MM.1S (cell line): ENCODE measurements around the gene SP3.

Source experiments
- DNase-seq: peaks from one replicate; pipeline ENCODE4 v3.0.0-alpha.2; 2015
- H2AFZ ChIP-seq: fragments of 300-600 bp; sonication (generic); 2 replicates; pipeline ENCODE4 v1.6.0; 2016; ENCODE audit warnings: antibody characterized with exemption, low read length
- H3F3A ChIP-seq: fragments of 300-600 bp; sonication (generic); 2 replicates; pipeline ENCODE4 v1.6.1; 2016; ENCODE audit warnings: mild to moderate bottlenecking, antibody characterized with exemption, low read length, moderate library complexity, mixed read lengths; ENCODE audit not compliant: insufficient read depth
- H3K27ac ChIP-seq: fragments of 300-600 bp; sonication (generic); 2 replicates; pipeline ENCODE4 v1.5.1; 2016; ENCODE audit warnings: mild to moderate bottlenecking, low read length
- H3K27me3 ChIP-seq: fragments of 300-600 bp; sonication (generic); replicated peaks from 2 replicates; pipeline ENCODE4 v1.6.0; 2016; ENCODE audit warnings: low read length; ENCODE audit not compliant: insufficient read depth
- H3K36me3 ChIP-seq: fragments of 300-600 bp; sonication (generic); replicated peaks from 2 replicates; pipeline ENCODE4 v1.6.1; 2016; ENCODE audit warnings: mild to moderate bottlenecking, low read length, mixed read lengths; ENCODE audit not compliant: insufficient read depth
- H3K4me1 ChIP-seq: fragments of 300-600 bp; sonication (generic); 2 replicates; pipeline ENCODE4 v1.6.1; 2016; ENCODE audit warnings: low read length, mixed read lengths
- H3K4me2 ChIP-seq: fragments of 300-600 bp; sonication (generic); 2 replicates; pipeline ENCODE4 v1.6.0; 2016; ENCODE audit warnings: low read depth, low read length
- H3K4me3 ChIP-seq: fragments of 300-600 bp; sonication (generic); 2 replicates; pipeline ENCODE4 v1.5.1; 2016; ENCODE audit warnings: low read length, mixed read lengths
- H3K79me2 ChIP-seq: fragments of 300-600 bp; sonication (generic); 2 replicates; pipeline ENCODE4 v1.6.1; 2016; ENCODE audit warnings: mixed run types, low read length, mixed read lengths
- H3K9ac ChIP-seq: fragments of 300-600 bp; sonication (generic); 2 replicates; pipeline ENCODE4 v1.6.1; 2016; ENCODE audit warnings: low read length, mixed read lengths
- H3K9me2 ChIP-seq: fragments of 300-600 bp; sonication (generic); replicated peaks from 2 replicates; pipeline ENCODE4 v1.6.1; 2016; ENCODE audit warnings: mild to moderate bottlenecking, low read length, mixed read lengths; ENCODE audit not compliant: insufficient read depth
- H3K9me3 ChIP-seq: fragments of 300-600 bp; sonication (generic); replicated peaks from 2 replicates; pipeline ENCODE4 v1.6.1; 2016; ENCODE audit warnings: mild to moderate bottlenecking, low read length, mixed read lengths; ENCODE audit not compliant: insufficient read depth
- H4K20me1 ChIP-seq: fragments of 300-600 bp; sonication (generic); 2 replicates; pipeline ENCODE4 v1.6.1; 2016; ENCODE audit warnings: mild to moderate bottlenecking, low read length, moderate library complexity, mixed read lengths; ENCODE audit not compliant: insufficient read depth
- EZH2 ChIP-seq: fragments of 300-600 bp; sonication (generic); optimal IDR thresholded peaks from 2 replicates; pipeline ENCODE3; 2017; ENCODE audit warnings: low read depth, mild to moderate bottlenecking, antibody characterized with exemption, low read length, mixed read lengths
- EZH2phosphoT487 ChIP-seq: fragments of 300-600 bp; sonication (generic); IDR thresholded peaks from 2 replicates; pipeline ENCODE4 v1.6.1; 2018; ENCODE audit warnings: antibody characterized with exemption, low read length
- TF ChIP-seq, protein P1 (sequence below): fragments of 300-600 bp; sonication (generic); IDR thresholded peaks from 2 replicates; pipeline ENCODE4 v1.5.1; 2016; ENCODE audit warnings: antibody characterized with exemption, low read length, mixed read lengths

The SP3 gene

DNA sequence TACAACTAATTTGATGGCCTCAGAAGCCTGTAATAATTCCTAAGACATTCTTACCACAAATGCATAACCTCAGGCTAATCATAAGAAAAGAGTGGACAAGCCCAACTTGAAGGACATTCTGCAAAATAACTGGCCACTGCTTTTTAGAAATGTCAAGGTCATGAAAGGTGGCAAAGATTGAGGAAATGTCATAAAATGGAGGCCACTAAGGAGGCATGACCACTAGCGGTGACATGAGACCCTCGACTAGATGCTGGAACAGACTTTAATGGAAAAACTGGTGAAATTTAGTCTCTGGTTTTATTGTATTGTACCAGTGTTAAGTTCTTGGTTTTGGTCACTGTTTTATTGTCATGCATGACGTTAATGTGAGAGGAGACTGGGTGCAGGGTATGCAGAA is 78.6 kb downstream of the SP3 start:
- Histone ChIP-seq H3K9me3 (no peaks in the 10 kb centered on the region), H3K9ac (no peak overlapping the region), H3F3A (no peaks in the 10 kb centered on the region), H3K4me2 (no peak overlapping the region), H3K27ac (no peak overlapping the region), H3K27me3 (no peaks in the 10 kb centered on the region), H3K79me2 (no peaks in the 10 kb centered on the region), H3K9me2 (no peaks in the 10 kb centered on the region), H3K4me1 (no peaks in the 10 kb centered on the region), H4K20me1 (no peaks in the 10 kb centered on the region), H3K36me3 (no peaks in the 10 kb centered on the region), H3K4me3 (no peak overlapping the region), H2AFZ (no peak overlapping the region)
- TF ChIP-seq EZH2phosphoT487 (no peak), EZH2 (no peak)
- TF ChIP-seq, protein P1, sequence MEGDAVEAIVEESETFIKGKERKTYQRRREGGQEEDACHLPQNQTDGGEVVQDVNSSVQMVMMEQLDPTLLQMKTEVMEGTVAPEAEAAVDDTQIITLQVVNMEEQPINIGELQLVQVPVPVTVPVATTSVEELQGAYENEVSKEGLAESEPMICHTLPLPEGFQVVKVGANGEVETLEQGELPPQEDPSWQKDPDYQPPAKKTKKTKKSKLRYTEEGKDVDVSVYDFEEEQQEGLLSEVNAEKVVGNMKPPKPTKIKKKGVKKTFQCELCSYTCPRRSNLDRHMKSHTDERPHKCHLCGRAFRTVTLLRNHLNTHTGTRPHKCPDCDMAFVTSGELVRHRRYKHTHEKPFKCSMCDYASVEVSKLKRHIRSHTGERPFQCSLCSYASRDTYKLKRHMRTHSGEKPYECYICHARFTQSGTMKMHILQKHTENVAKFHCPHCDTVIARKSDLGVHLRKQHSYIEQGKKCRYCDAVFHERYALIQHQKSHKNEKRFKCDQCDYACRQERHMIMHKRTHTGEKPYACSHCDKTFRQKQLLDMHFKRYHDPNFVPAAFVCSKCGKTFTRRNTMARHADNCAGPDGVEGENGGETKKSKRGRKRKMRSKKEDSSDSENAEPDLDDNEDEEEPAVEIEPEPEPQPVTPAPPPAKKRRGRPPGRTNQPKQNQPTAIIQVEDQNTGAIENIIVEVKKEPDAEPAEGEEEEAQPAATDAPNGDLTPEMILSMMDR = no peak
- DNase-seq = no peak

DNA sequence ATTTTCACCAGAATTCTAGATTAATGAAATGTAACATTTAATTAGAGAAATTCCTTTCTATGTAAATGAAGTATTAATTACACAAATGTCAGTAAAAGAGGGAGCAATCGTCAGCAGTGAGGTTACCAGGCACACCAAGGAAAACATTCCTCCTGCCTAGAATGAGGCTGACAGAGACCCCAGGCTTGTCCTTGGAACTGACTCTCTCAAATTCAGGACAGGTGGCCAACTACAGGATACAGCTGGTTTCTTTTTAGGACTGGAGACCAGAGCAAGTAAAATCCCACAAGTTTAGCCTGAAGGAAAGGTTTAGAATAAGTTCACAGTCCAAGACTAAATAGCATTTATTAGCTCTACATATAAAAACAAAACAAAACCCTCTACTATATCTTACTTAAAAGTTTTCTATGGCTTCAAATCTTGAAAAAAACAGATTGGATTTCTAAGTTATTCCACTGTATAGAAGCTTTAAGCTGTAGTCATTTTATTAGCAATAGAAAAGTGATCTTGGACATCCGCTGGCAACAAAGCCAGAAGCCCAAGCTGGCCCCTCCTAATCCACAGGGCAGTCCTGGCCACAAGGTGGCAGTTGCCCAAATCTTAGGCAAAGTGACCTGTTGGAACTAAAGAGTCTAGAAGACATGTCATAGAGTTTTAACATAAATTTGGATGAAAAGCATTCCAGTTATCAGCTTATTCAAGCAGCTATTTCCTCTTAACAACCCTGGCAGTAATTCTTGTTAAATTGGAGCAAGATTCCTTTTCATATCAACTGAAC is 81.0 kb downstream of the SP3 start:
- Histone ChIP-seq H3K9me3 (no peaks in the 10 kb centered on the region), H3K4me3 (no peak overlapping the region), H3K36me3 (no peaks in the 10 kb centered on the region), H4K20me1 (no peaks in the 10 kb centered on the region), H3F3A (no peaks in the 10 kb centered on the region), H2AFZ (no peak overlapping the region), H3K27me3 (no peaks in the 10 kb centered on the region), H3K79me2 (no peaks in the 10 kb centered on the region), H3K9me2 (no peaks in the 10 kb centered on the region), H3K4me2 (no peak overlapping the region), H3K27ac (no peak overlapping the region), H3K4me1 (no peaks in the 10 kb centered on the region), H3K9ac (no peak overlapping the region)
- TF ChIP-seq, protein P1 = peak; percentile 57
- TF ChIP-seq EZH2 (no peak), EZH2phosphoT487 (no peak)
- peak; percentile 39 for DNase-seq

DNA sequence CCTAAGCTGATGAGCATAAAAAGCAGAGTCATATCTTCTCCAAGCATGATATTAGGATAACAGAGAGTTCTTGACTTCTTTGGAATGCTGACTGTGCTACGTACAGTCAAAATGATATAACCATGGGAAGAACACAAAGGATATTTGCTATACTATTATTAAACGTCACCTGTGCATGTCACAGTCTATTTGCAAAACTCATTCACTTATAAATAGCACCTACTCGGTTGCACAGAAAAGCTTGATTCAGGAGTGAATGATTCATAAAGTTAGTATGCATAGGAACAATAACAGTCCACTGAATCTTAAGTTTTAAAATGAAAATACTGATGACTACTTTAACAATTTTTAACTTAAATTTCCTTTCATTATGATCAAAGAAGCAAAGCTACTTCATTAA is 83.3 kb downstream of the SP3 start:
- H3K9me2 ChIP-seq = no peaks in the 10 kb centered on the region
- TF ChIP-seq EZH2 = no peak
- TF ChIP-seq EZH2phosphoT487 = no peak
- TF ChIP-seq, protein P1 = no peak
- H3K9me3 ChIP-seq = no peaks in the 10 kb centered on the region
- H3K27ac ChIP-seq = no peak overlapping the region
- H3K4me2 ChIP-seq = no peak overlapping the region
- no peak overlapping the region for H3K4me3 ChIP-seq
- DNase-seq = no peak
- H3K79me2 ChIP-seq = no peaks in the 10 kb centered on the region
- H3K4me1 ChIP-seq = no peaks in the 10 kb centered on the region
- no peaks in the 10 kb centered on the region for H4K20me1 ChIP-seq
- no peak overlapping the region for H2AFZ ChIP-seq
- H3K27me3 ChIP-seq = no peaks in the 10 kb centered on the region
- H3K36me3 ChIP-seq = no peaks in the 10 kb centered on the region
- H3F3A ChIP-seq = no peaks in the 10 kb centered on the region
- no peak overlapping the region for H3K9ac ChIP-seq
